OCI-LY3 (cell line): ENCODE data around the gene BAG3.

Source experiments
- CTCF ChIP-seq: fragments of 200-600, 300-600 bp; sonication (generic); IDR thresholded peaks from 2 replicates; pipeline ENCODE4 v1.5.1; 2014; ENCODE audit warnings: antibody characterized with exemption, low read length, low read depth
- EZH2phosphoT487 ChIP-seq: fragments of 200-600 bp; shearing (Covaris generic); IDR thresholded peaks from 2 replicates; pipeline ENCODE4 v1.6.1; 2018; ENCODE audit warnings: antibody characterized with exemption, mixed run types, low read depth

GRCh38 chr10:119638982-119639381, 12.2 kb upstream of the BAG3 start:
- TF ChIP-seq CTCF (no peak), EZH2phosphoT487 (no peak)
